Measurements from ENCODE around the gene MECP2.
"Not testable (repeated sequence)": the region's sequence is repeated elsewhere in the genome, so short reads cannot be mapped to it uniquely, and the experiment has no call there.

MECP2 gene

DNA sequence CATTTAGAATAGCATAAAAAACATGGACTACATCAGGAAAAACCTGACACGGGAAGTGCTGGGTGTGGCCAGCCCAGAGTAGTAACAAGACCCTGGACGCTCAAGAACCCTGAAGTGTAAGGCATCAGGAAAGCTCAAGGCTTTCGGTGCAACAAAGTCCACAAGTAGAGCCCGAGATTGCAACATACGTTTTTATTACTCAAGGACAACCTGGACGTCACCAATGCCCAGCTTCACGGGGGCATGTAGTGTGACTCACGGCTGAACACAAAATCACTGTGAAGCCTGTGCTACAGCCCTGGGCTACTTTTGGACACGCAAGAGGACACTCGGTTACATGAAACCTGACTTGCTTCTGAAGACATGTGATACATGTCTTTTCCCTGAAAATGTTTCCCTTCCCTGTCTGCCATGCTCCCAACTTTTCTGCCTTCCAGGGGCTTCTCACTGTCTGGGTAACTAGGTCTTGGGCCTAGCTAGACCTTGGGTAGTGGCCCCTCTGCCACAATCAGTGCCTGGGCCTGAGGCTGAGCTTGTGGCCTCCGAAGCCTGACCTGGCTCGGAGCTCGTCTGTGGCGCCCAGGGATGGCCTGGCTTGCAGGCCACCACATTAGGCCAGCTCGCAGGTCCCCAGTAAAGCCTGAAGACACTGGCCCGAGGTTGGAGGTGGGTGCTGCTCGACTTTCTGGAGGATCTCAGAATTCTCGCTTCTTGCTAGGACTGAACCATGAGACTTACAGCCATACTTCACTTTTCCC is 87.0 kb downstream of the MECP2 start:
- in situ Hi-C loops (cut with MboI; ENCODE audit: low sequenced_read_pairs): loop anchor here (25.0 kb wide), 2 partner anchors 327 to 527 kb away; partner anchors contain the start of genes G6PD and IKBKG

DNA sequence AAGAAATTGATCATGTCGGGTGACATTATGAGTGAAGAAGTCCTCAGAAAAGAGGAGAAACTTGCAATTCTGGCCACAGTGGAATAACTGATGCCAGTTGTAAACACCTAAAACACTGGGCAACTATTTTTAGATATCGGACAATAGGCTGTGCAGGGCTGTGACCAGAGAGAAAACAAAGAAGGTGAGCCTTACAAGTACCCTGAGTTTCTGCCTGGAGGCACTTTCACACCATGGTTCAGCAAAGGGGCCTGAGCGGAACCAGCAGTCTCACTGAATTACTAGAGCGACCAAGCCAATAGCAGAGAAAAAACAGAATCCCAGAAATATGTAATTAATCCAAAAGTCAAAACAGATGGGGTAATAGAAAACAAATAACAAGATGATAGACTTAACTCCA is 89.0 kb downstream of the MECP2 start:
- no peaks in the 10 kb centered on the region for H3K27me3 ChIP-seq (ENCODE audit: low read depth)
- DNase-seq (ENCODE audit: low spot score in 2 of 2): peak; percentile 32 to 43
- H3K4me1 ChIP-seq: peaks cover 5% of the 10 kb centered on the region; the same call in 1 of the 2 replicates
- in situ Hi-C loops (cut with MboI; ENCODE audit: low sequenced_read_pairs): loop anchor here (25.0 kb wide), 2 partner anchors 329 to 529 kb away; partner anchors contain the start of genes G6PD and IKBKG
- H3K4me3 ChIP-seq: no peak overlapping the region
- H3K9me3 ChIP-seq: no peaks in the 10 kb centered on the region
- peaks cover 44% of the 10 kb centered on the region for H3K36me3 ChIP-seq (replicated peaks)

More for the DNA sequence above, 87.0 kb downstream of the MECP2 start:
- no peak for DNase-seq (ENCODE audit: low spot score in 2 of 2)
- H3K4me3 ChIP-seq: no peak overlapping the region
- H3K27me3 ChIP-seq (ENCODE audit: low read depth): no peaks in the 10 kb centered on the region
- H3K4me1 ChIP-seq: peaks cover 5% of the 10 kb centered on the region; the same call in 1 of the 2 replicates
- H3K36me3 ChIP-seq (replicated peaks): peaks cover 64% of the 10 kb centered on the region
- no peaks in the 10 kb centered on the region for H3K9me3 ChIP-seq

DNA sequence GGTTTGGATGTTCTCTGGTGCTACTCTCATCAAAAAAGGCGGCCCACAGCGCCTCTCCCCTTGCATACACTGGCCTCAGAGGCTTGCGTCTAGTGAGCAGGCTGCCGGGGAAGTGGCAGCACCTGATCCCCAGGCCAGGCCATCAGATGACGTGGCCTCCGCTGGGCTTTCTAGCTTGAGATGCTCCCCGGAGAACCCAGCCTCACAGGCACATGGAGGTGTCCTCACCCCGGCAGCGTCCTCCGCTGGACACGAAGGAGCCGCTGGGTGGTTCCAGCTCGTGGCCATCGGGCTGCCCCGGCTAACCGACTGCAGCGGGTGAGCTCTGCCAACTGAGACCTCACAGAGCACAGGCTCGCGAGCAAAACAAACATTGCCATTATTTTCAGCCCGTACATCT is 90.6 kb downstream of the MECP2 start:
- in situ Hi-C loops (cut with MboI; ENCODE audit: low sequenced_read_pairs): loop anchor here (25.0 kb wide), 2 partner anchors 330 to 530 kb away; partner anchors contain the start of genes G6PD and IKBKG
- H3K4me3 ChIP-seq: no peak overlapping the region

DNA sequence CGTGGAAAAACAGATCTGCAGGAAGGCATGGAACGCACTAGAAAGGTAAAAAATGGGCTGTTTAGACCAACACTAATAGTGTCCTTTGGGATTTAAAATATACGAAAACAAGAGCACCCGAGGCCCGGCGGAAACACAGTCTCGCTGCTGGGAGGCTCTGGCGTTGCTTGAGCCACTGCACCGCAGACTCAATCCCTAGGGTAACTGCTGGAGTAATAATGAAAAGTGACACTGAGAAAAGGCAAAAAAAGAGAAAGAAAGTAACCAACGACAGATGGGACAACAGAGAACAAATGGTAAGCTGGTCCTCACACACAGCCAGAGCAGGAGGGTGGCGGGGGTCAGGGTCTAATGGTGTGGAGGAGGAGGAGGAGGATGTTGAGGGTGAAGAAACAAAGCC is 93.2 kb downstream of the MECP2 start:
- Histone ChIP-seq H3K36me3 (replicated peaks) (peaks cover 8% of the 10 kb centered on the region), H3K4me1 (peaks cover 9% of the 10 kb centered on the region; the same call in 1 of the 2 replicates), H3K9me3 (no peaks in the 10 kb centered on the region), H3K27me3 (ENCODE audit: low read depth) (no peaks in the 10 kb centered on the region), H3K4me3 (no peak overlapping the region)
- in situ Hi-C loops (cut with MboI; ENCODE audit: low sequenced_read_pairs): loop anchor here (25.0 kb wide), 2 partner anchors 333 to 533 kb away; partner anchors contain the start of genes G6PD and IKBKG
- DNase-seq (ENCODE audit: low spot score in 2 of 2): no peak

More for the DNA sequence above, 90.6 kb downstream of the MECP2 start:
- Histone ChIP-seq H3K27me3 (ENCODE audit: low read depth) (no peaks in the 10 kb centered on the region), H3K9me3 (no peaks in the 10 kb centered on the region), H3K36me3 (replicated peaks) (peaks cover 29% of the 10 kb centered on the region), H3K4me1 (peaks cover 9% of the 10 kb centered on the region; the same call in 1 of the 2 replicates)
- DNase-seq (ENCODE audit: low spot score in 2 of 2): no peak

DNA sequence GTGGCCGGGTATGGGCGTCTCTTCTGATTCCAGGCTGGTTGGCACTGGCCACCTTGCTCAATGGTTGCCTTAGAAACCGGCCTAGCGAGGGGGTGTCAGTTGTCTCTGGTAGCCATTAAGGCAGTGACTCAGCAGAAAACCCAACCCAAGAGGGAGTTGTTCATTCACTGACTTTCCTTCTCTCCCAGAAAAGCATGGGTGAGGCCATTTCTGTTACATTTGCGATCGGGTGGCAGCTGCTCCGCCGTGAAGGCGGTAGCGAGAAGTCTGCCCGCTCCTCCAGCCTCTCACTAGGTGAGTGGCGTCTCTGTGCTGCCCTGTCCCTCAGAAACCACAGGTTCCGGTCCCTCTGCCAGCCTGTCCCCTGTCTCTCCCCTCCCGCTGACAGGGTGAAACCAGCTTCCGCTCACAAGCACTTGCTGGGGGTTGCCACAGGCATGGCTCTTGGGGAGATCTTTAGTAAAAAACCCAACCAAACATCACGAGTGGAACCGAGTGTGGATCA is 95.2 kb downstream of the MECP2 start:
- in situ Hi-C loops (cut with MboI; ENCODE audit: low sequenced_read_pairs): loop anchor here (25.0 kb wide), 2 partner anchors 335 to 535 kb away; partner anchors contain the start of genes G6PD and IKBKG
- no peaks in the 10 kb centered on the region for H3K27me3 ChIP-seq (ENCODE audit: low read depth)
- H3K4me1 ChIP-seq: peaks cover 4% of the 10 kb centered on the region; the same call in 1 of the 2 replicates
- H3K36me3 ChIP-seq (replicated peaks): peaks cover 5% of the 10 kb centered on the region
- DNase-seq (ENCODE audit: low spot score in 2 of 2): peak in 1 of 2 experiments; percentile 42
- no peaks in the 10 kb centered on the region for H3K9me3 ChIP-seq
- no peak overlapping the region for H3K4me3 ChIP-seq

DNA sequence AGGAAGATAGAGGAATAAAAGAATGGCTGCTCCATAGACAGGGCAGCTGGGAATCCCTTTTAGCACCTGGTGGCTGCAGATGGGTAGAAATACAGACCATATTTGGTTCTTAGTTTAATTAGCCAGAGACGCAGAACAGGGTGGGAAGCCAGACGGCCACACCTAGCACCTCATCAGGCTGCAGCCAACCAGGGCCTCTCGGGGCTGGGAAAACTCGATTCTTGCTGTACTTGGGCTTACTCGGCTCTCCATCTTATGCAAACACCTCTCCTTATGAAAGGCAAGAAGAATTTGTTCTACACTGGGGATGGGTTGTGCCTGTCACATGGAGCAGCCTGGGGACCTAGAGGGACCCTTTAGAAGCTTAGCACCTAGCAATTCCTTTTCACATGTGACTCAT is 97.5 kb downstream of the MECP2 start:
- in situ Hi-C loops (cut with MboI; ENCODE audit: low sequenced_read_pairs): loop anchor here (25.0 kb wide), 2 partner anchors 337 to 537 kb away; partner anchors contain the start of genes G6PD and IKBKG
- no peak overlapping the region for H3K4me3 ChIP-seq
- peaks cover 4% of the 10 kb centered on the region; the same call in 1 of the 2 replicates for H3K4me1 ChIP-seq
- H3K9me3 ChIP-seq: no peaks in the 10 kb centered on the region
- DNase-seq (ENCODE audit: low spot score in 2 of 2): no peak
- H3K27me3 ChIP-seq (ENCODE audit: low read depth): no peaks in the 10 kb centered on the region
- H3K36me3 ChIP-seq (replicated peaks): no peaks in the 10 kb centered on the region

DNA sequence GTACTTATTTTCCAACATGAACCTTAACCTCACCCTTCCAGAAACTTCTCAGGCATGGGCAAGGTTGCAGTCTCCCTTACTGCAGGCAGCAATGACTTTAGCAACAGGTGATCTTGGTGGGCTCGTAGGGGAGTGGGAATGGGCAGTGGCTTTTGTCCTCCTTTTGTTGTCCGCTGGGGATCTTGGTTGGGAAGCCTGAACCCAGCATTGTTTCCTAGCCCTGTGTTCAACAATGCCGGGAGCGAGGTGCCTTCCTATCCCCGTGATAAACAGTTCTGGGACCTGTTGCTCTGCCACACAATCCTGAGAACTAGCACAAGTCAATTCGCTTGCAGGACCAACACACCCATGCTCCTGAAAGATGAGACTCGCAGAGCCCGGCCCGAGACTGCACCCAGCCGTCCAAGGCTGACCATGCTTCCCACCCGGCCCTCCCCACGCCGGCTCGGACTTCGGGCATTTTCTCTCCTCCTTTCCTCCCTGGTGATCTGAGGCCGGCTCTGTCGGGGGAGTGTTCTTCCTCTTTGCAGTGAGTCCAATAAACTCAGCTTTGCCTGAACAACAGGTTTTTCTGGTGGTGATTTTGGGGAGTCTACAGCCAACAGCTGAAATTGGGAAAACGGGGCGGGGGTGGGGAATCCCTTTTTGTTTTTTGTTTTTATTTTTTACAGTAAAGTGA is 98.0 kb downstream of the MECP2 start:
- Histone ChIP-seq H3K36me3 (replicated peaks) (no peaks in the 10 kb centered on the region), H3K9me3 (no peaks in the 10 kb centered on the region), H3K4me1 (peaks cover 4% of the 10 kb centered on the region; the same call in 1 of the 2 replicates), H3K4me3 (no peak overlapping the region), H3K27me3 (ENCODE audit: low read depth) (no peaks in the 10 kb centered on the region)
- no peak for DNase-seq (ENCODE audit: low spot score in 2 of 2)
- in situ Hi-C loops (cut with MboI; ENCODE audit: low sequenced_read_pairs): loop anchor here (25.0 kb wide), 2 partner anchors 338 to 538 kb away; partner anchors contain the start of genes G6PD and IKBKG

DNA sequence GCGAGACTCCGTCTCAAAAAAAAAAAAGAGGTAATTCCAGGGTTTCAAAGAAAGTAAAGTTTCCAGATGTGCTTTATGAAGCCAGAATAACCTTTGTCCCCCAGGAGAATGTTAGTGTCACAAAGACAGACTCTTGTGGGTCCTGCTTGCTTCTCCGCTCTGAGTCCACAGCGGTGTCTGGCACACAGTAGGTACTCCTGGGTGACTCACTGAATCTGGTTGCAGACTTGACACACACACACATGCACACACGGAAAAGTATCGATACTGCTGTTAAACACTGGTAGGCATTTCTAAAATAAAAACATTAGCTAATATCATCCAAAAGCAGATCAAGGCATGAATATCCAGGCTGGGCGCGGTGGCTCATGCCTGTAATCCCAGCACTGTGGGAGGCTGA is 102.0 kb downstream of the MECP2 start:
- Histone ChIP-seq H3K4me3 (no peak overlapping the region), H3K36me3 (replicated peaks) (no peaks in the 10 kb centered on the region), H3K9me3 (no peaks in the 10 kb centered on the region), H3K4me1 (no peaks in the 10 kb centered on the region), H3K27me3 (ENCODE audit: low read depth) (no peaks in the 10 kb centered on the region)
- in situ Hi-C loops (cut with MboI; ENCODE audit: low sequenced_read_pairs): no loop called here
- no peak for DNase-seq (ENCODE audit: low spot score in 2 of 2)

DNA sequence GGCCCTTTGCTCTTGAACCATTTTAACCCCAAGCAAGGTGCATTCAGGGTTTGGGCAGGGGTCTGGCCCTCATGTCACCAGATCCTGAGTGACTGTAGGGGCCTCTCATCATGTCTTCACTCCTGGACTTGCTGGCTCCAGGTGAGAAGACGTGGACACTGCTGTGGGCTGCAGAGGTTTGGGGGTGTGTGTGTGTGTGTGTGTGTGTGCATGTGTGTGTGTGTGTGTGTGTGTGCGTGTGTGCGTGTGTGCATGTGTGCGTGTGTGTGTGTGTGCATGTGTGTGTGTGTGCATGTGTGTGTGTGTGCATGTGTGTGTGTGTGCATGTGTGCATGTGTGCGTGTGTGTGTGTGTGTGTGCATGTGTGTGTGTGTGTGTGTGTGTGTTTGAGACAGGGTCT is 103.1 kb downstream of the MECP2 start:
- DNase-seq (ENCODE audit: low spot score in 2 of 2); H3K27me3 ChIP-seq (ENCODE audit: low read depth); H3K36me3 ChIP-seq (replicated peaks); in situ Hi-C loops (cut with MboI; ENCODE audit: low sequenced_read_pairs); H3K4me1 ChIP-seq; H3K4me3 ChIP-seq; H3K9me3 ChIP-seq: not testable (repeated sequence)

DNA sequence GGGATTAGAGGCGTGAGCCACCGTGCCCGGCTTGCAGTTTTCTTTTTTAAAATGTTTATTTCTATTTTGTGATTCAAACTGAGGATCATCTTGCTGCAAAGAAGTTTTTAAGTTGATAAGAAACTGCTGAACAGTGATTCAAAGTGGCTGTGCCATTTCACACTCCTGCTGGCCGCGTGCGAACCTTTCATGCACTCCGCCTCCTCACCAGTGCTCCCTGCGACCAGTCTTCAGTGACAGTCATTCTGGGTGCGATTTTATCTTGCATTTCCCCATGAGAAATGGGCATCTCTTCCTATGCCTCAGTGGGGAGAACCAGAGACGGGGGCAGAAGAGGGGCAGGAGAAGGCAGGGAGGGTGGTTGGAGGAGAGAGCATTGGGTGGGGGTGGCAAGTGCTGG is 103.5 kb downstream of the MECP2 start:
- no peaks in the 10 kb centered on the region for H3K27me3 ChIP-seq (ENCODE audit: low read depth)
- H3K36me3 ChIP-seq (replicated peaks): no peaks in the 10 kb centered on the region
- no peaks in the 10 kb centered on the region for H3K9me3 ChIP-seq
- no peak for DNase-seq (ENCODE audit: low spot score in 2 of 2)
- no peaks in the 10 kb centered on the region for H3K4me1 ChIP-seq
- in situ Hi-C loops (cut with MboI; ENCODE audit: low sequenced_read_pairs): no loop called here
- H3K4me3 ChIP-seq: no peak overlapping the region

DNA sequence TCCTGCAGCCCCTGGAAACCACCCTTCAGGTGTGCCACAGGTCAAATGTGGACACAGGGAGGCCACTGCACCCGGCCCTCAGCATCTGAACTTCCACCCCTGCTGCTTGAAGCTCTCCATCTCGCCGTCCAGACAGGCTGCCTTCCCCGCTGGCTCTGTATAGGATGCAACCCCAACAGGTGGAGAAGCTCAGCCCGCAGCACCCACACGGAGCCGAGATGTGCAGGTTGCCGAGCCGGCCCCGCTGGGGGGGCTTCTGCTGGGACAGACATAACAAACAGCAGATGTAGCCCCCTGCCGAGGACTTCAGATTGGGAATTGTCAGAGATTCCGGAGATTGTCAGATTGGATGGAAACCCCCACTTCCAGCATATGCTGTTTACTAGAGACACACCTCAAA is 104.4 kb downstream of the MECP2 start:
- in situ Hi-C loops (cut with MboI; ENCODE audit: low sequenced_read_pairs): no loop called here

DNA sequence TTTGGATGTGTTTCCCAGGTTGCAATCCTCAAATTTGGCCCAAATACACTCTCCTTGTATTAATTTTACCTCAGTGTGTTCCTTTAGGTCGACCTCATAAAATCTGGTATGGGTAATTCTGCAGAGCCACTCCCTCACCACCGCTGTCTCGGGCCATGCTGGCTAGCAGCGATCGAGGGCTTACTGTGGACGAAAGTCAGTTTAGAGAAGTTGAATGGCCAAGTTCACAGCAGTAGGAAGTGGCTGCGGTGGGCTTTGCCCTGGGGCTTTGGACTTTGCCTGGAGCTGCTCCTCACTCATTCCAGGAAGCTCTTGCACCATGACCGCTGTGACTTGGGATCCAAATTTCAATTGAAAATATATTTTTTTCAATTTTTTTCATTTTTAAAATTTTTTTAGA is 105.3 kb downstream of the MECP2 start:
- Histone ChIP-seq H3K9me3 (no peaks in the 10 kb centered on the region), H3K36me3 (replicated peaks) (no peaks in the 10 kb centered on the region), H3K27me3 (ENCODE audit: low read depth) (no peaks in the 10 kb centered on the region), H3K4me1 (no peaks in the 10 kb centered on the region), H3K4me3 (no peak overlapping the region)
- in situ Hi-C loops (cut with MboI; ENCODE audit: low sequenced_read_pairs): no loop called here
- no peak for DNase-seq (ENCODE audit: low spot score in 2 of 2)

More for the DNA sequence above, 104.4 kb downstream of the MECP2 start:
- no peaks in the 10 kb centered on the region for H3K27me3 ChIP-seq (ENCODE audit: low read depth)
- H3K4me3 ChIP-seq: no peak overlapping the region
- H3K9me3 ChIP-seq: no peaks in the 10 kb centered on the region
- H3K36me3 ChIP-seq (replicated peaks): no peaks in the 10 kb centered on the region
- H3K4me1 ChIP-seq: no peaks in the 10 kb centered on the region
- DNase-seq (ENCODE audit: low spot score in 2 of 2): no peak

DNA sequence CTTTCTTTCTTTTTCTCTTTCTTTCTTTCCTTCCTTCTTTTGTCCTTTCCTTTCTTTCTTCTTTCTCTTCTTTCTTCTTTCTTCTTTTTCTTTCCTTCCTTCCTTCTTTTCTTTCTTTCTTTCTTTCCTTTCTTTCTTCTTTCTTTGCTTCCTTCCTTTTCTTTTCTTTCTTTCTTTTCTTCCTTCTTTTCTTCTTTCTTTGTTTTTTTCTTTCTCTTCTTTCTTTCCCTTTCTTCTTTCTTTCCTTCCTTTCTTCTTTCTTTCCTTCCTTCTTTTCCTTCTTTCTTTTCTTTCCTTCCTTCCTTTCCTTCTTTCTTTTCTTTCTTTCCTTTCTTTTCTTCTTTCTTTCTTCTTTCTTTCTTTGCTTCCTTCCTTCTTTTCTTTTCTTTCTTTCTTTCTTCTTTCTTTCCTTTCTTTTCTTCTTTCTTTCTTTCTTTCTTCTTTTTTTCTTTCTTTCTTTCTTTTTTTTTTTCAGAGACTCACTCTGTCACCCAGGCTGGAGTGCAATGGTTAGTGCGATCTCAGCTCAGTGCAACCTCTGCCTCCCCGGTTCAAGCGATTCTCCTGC is 106.4 kb downstream of the MECP2 start:
- no peaks in the 10 kb centered on the region for H3K36me3 ChIP-seq (replicated peaks)
- no peak for DNase-seq (ENCODE audit: low spot score in 2 of 2)
- no peaks in the 10 kb centered on the region for H3K9me3 ChIP-seq
- in situ Hi-C loops (cut with MboI; ENCODE audit: low sequenced_read_pairs): no loop called here
- no peaks in the 10 kb centered on the region for H3K27me3 ChIP-seq (ENCODE audit: low read depth)
- no peak overlapping the region for H3K4me3 ChIP-seq
- H3K4me1 ChIP-seq: no peaks in the 10 kb centered on the region

Data from HAP-1 (cell line).